ENCODE results near the gene LIMS2.

- TF ChIP-seq, protein P1, sequence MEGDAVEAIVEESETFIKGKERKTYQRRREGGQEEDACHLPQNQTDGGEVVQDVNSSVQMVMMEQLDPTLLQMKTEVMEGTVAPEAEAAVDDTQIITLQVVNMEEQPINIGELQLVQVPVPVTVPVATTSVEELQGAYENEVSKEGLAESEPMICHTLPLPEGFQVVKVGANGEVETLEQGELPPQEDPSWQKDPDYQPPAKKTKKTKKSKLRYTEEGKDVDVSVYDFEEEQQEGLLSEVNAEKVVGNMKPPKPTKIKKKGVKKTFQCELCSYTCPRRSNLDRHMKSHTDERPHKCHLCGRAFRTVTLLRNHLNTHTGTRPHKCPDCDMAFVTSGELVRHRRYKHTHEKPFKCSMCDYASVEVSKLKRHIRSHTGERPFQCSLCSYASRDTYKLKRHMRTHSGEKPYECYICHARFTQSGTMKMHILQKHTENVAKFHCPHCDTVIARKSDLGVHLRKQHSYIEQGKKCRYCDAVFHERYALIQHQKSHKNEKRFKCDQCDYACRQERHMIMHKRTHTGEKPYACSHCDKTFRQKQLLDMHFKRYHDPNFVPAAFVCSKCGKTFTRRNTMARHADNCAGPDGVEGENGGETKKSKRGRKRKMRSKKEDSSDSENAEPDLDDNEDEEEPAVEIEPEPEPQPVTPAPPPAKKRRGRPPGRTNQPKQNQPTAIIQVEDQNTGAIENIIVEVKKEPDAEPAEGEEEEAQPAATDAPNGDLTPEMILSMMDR (conservative IDR thresholded peaks at IDR 0.05 in 1 of 2, IDR thresholded peaks at IDR 0.05 in 1 of 2; ENCODE audit: low read depth in 1 of 2, low read length in 2 of 2): no peak
- no peak for TF ChIP-seq EZH2 (IDR thresholded peaks at IDR 0.05; ENCODE audit: low read length, missing control alignments)
Measured at GRCh38 chr2:127623388-127624319, 51.7 kb downstream of the LIMS2 start.

Measured in fibroblast of lung (primary cell).